GM19035 (cell line): ENCODE measurements around the gene AARS2.

Experiments used
- ATAC-seq: cut with Tn5 transposase; IDR thresholded peaks from one replicate; pipeline ENCODE4 v1.9.1; 2021; ENCODE audit not compliant: unreplicated experiment

Gene AARS2

GRCh38 chr6:44263354-44264100 lies 49.6 kb downstream of the AARS2 start:
- ATAC-seq = no peak

- no peak for ATAC-seq
Observed at GRCh38 chr6:44262467-44263353, 50.4 kb downstream of the AARS2 start.

GRCh38 chr6:44261581-44261980 lies 51.6 kb downstream of the AARS2 start:
- ATAC-seq = no peak

- no peak for ATAC-seq
Observed at GRCh38 chr6:44260451-44261297, 52.5 kb downstream of the AARS2 start.

- no peak for ATAC-seq
Observed at GRCh38 chr6:44260011-44260410, 53.1 kb downstream of the AARS2 start.

GRCh38 chr6:44258921-44259320 lies 54.2 kb downstream of the AARS2 start:
- no peak for ATAC-seq

- ATAC-seq = no peak
Observed at GRCh38 chr6:44258325-44258863, 54.8 kb downstream of the AARS2 start.

- ATAC-seq = no peak
Observed at GRCh38 chr6:44257753-44258324, 55.3 kb downstream of the AARS2 start.

GRCh38 chr6:44257025-44257752 lies 56.0 kb downstream of the AARS2 start, which contains the start of gene SLC35B2:
SLC35B2 (minus strand) TSS chr6:44257528; CDS start chr6:44257410, 118 bp downstream.
- peak; percentile 47 for ATAC-seq

- no peak for ATAC-seq
Observed at GRCh38 chr6:44256775-44257024, 56.4 kb downstream of the AARS2 start.

GRCh38 chr6:44255871-44256774 lies 57.0 kb downstream of the AARS2 start:
- no peak for ATAC-seq

- ATAC-seq = no peak
Observed at GRCh38 chr6:44255105-44255808, 57.9 kb downstream of the AARS2 start.

GRCh38 chr6:44254191-44255104 lies 58.7 kb downstream of the AARS2 start:
- no peak for ATAC-seq

- ATAC-seq = no peak
Observed at GRCh38 chr6:44253307-44254101, 59.6 kb downstream of the AARS2 start.

GRCh38 chr6:44251576-44252524 lies 61.3 kb downstream of the AARS2 start:
- no peak for ATAC-seq
